ENCODE measurements around the gene WAPL.

GRCh38 chr10:86509145-86509544 is 12.4 kb downstream of the WAPL start:
- TF ChIP-seq CTCF (IDR thresholded peaks at IDR 0.05), result no peak
- no peak for TF ChIP-seq POLR2AphosphoS5 (IDR thresholded peaks at IDR 0.05)
- TF ChIP-seq POLR2A (IDR thresholded peaks at IDR 0.05), result no peak

All from breast epithelium (tissue), 3 donors.